SJCRH30 (cell line): Measurements from ENCODE around the gene TIAM2. TPM values are rescaled to one million over a fixed set of nuclear protein-coding genes. Genes with fewer than 3 reads are reported as not detected.

ENCODE experiments used
- DNase-seq, 2 experiments: peaks; one replicate each; pipeline ENCODE4 v3.0.0-alpha.2; 2015 to 2020
- H3K27ac ChIP-seq: fragments of 250-450 bp; sonication (Bioruptor Pico); 2 replicates; pipeline ENCODE4 v1.5.1; 2020; ENCODE audit warnings: mild to moderate bottlenecking, moderate library complexity
- H3K27me3 ChIP-seq: fragments of 250-450 bp; sonication (Bioruptor Pico); 2 replicates; pipeline ENCODE4 v1.5.1; 2020; ENCODE audit warnings: mild to moderate bottlenecking, moderate library complexity
- H3K36me3 ChIP-seq: fragments of 250-450 bp; sonication (Bioruptor Pico); 2 replicates; pipeline ENCODE4 v1.5.1; 2020; ENCODE audit warnings: mild to moderate bottlenecking, moderate library complexity
- H3K4me1 ChIP-seq: fragments of 250-450 bp; sonication (Bioruptor Pico); 2 replicates; pipeline ENCODE4 v1.5.1; 2020; ENCODE audit warnings: mild to moderate bottlenecking, moderate library complexity
- H3K4me3 ChIP-seq: fragments of 250-450 bp; sonication (Bioruptor Pico); 2 replicates; pipeline ENCODE4 v1.5.1; 2020; ENCODE audit warnings: mild to moderate bottlenecking, moderate library complexity
- H3K9me3 ChIP-seq: fragments of 250-450 bp; sonication (Bioruptor Pico); replicated peaks from 2 replicates; pipeline ENCODE4 v1.5.1; 2020; ENCODE audit warnings: mild to moderate bottlenecking, moderate library complexity
- total RNA-seq: library from RNA; depleted of rRNA; stranded (reverse); fragments of >200 nt; shearing (Covaris generic); gene quantifications from 2 replicates; pipeline ENCODE4 v1.2.3, GENCODE V29; 2014

TIAM2 gene
- total RNA-seq, 1 experiment from 2014 or later: 23.8 TPM

- Histone ChIP-seq H3K36me3 (peaks cover 23% of the 10 kb centered on the region), H3K9me3 (no peaks in the 10 kb centered on the region), H3K27me3 (no peaks in the 10 kb centered on the region), H3K4me1 (no peaks in the 10 kb centered on the region), H3K4me3 (no peak overlapping the region), H3K27ac (no peak overlapping the region)
- no peak for DNase-seq
Measured at GRCh38 chr6:155303361-155303870, 308.3 kb downstream of the TIAM2 start.

- H3K36me3 ChIP-seq: peaks cover 25% of the 10 kb centered on the region
- H3K4me1 ChIP-seq: no peaks in the 10 kb centered on the region
- no peak overlapping the region for H3K4me3 ChIP-seq
- H3K9me3 ChIP-seq: no peaks in the 10 kb centered on the region
- H3K27ac ChIP-seq: no peak overlapping the region
- no peaks in the 10 kb centered on the region for H3K27me3 ChIP-seq
- no peak for DNase-seq
Measured at GRCh38 chr6:155306958-155307357, 311.8 kb downstream of the TIAM2 start.
